ENCODE measurements around the gene MAP3K19.

MAP3K19 gene

GRCh38 chr2:134927195-134927594, 120.1 kb downstream of the MAP3K19 start:
- no peak for DNase-seq (ENCODE audit: low spot score)

GRCh38 chr2:134926231-134926931, 120.9 kb downstream of the MAP3K19 start:
- DNase-seq (ENCODE audit: low spot score): no peak

GRCh38 chr2:134924912-134925311, 122.3 kb downstream of the MAP3K19 start:
- DNase-seq (ENCODE audit: low spot score): no peak

- DNase-seq (ENCODE audit: low spot score): no peak
Measured at GRCh38 chr2:134919341-134920210, 127.7 kb downstream of the MAP3K19 start.

- peak; percentile 99 for DNase-seq (ENCODE audit: low spot score)
Measured at GRCh38 chr2:134918526-134919340, 128.5 kb downstream of the MAP3K19 start, which contains the start of gene CCNT2. Gene CCNT2 (plus strand): TSS chr2:134918822. CDS start chr2:134918855, 33 bp downstream.

- DNase-seq (ENCODE audit: low spot score): no peak
Measured at GRCh38 chr2:134917888-134918525, 129.2 kb downstream of the MAP3K19 start.

- DNase-seq (ENCODE audit: low spot score): peak; percentile 3
Measured at GRCh38 chr2:134917360-134917865, 129.8 kb downstream of the MAP3K19 start.
